B cell (primary cell): ENCODE measurements around the gene CMTM7.

Experiments
- EZH2 ChIP-seq: IDR thresholded peaks from 2 replicates; pipeline ENCODE4 v1.6.1; 2012; ENCODE audit warnings: borderline replicate concordance, low read depth, mild to moderate bottlenecking, moderate library complexity, low read length; ENCODE audit not compliant: insufficient read depth, poor library complexity, severe bottlenecking
- TF ChIP-seq, protein P1 (sequence below): fragments of 200-600 bp; IDR thresholded peaks from one replicate; pipeline ENCODE4 v1.8.0; 2022; ENCODE audit warnings: antibody characterized with exemption, mild to moderate bottlenecking

DNA sequence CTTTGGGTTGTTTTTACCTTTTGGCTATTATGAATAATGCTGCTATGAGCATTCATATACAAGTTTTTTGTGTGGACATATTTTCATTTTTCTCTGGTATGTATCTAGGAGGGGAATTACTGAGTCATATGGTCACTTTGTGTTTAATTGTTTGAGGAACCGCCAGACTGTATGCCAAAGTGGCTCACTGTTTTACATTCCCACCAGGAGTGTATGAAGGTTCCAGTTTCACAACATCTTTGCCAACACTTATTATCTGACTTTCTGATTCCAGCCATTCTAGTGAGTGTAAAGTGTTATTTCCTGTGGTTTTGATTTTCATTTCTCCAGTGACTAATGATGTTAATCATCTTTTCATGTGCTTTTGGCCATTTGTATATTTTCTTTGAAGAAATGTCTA is 51.8 kb downstream of the CMTM7 start:
- TF ChIP-seq, protein P1, sequence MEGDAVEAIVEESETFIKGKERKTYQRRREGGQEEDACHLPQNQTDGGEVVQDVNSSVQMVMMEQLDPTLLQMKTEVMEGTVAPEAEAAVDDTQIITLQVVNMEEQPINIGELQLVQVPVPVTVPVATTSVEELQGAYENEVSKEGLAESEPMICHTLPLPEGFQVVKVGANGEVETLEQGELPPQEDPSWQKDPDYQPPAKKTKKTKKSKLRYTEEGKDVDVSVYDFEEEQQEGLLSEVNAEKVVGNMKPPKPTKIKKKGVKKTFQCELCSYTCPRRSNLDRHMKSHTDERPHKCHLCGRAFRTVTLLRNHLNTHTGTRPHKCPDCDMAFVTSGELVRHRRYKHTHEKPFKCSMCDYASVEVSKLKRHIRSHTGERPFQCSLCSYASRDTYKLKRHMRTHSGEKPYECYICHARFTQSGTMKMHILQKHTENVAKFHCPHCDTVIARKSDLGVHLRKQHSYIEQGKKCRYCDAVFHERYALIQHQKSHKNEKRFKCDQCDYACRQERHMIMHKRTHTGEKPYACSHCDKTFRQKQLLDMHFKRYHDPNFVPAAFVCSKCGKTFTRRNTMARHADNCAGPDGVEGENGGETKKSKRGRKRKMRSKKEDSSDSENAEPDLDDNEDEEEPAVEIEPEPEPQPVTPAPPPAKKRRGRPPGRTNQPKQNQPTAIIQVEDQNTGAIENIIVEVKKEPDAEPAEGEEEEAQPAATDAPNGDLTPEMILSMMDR: no peak
- TF ChIP-seq EZH2: no peak
